HepG2 (cell line): ENCODE data around the gene PPP2R2D. TPM values are rescaled to one million over a fixed set of nuclear protein-coding genes. Genes with fewer than 3 reads are reported as not detected.

ENCODE experiments used
- TEAD3 ChIP-seq: optimal IDR thresholded peaks from 2 replicates; pipeline ENCODE3; 2016; ENCODE audit warnings: borderline replicate concordance
- THRA ChIP-seq: sonication (generic); formaldehyde crosslinking; IDR thresholded peaks from 2 replicates; pipeline ENCODE4 v1.4.0; 2020; ENCODE audit warnings: missing genetic modification reagents, borderline replicate concordance
- ZBTB14 ChIP-seq: sonication (generic); formaldehyde crosslinking; IDR thresholded peaks from 2 replicates; pipeline ENCODE4 v1.4.0; 2020; ENCODE audit warnings: missing genetic modification reagents
- ZNF101 ChIP-seq: sonication (generic); formaldehyde crosslinking; IDR thresholded peaks from 2 replicates; pipeline ENCODE4 v1.4.0; 2020; ENCODE audit warnings: mild to moderate bottlenecking, low read depth, missing genetic modification reagents, borderline replicate concordance
- ZNF274 ChIP-seq: sonication (generic); formaldehyde crosslinking; IDR thresholded peaks from 2 replicates; pipeline ENCODE4 v1.5.1; 2020; ENCODE audit warnings: mild to moderate bottlenecking, missing genetic modification reagents
- ZNF552 ChIP-seq: sonication (generic); formaldehyde crosslinking; IDR thresholded peaks from 2 replicates; pipeline ENCODE4 v1.9.0; 2022; ENCODE audit warnings: missing genetic modification reagents, mild to moderate bottlenecking, borderline replicate concordance
- ZNF589 ChIP-seq: sonication (generic); formaldehyde crosslinking; conservative IDR thresholded peaks from 2 replicates; pipeline ENCODE4 v1.8.0; 2022; ENCODE audit warnings: mild to moderate bottlenecking, moderate library complexity, missing genetic modification reagents
- ZNF616 ChIP-seq: sonication (generic); formaldehyde crosslinking; IDR thresholded peaks from 2 replicates; pipeline ENCODE4 v1.5.0; 2020; ENCODE audit warnings: low read depth, mild to moderate bottlenecking, missing genetic modification reagents
- ZNF660 ChIP-seq: sonication (generic); formaldehyde crosslinking; IDR thresholded peaks from 2 replicates; pipeline ENCODE4 v1.5.1; 2020; ENCODE audit warnings: mild to moderate bottlenecking, low read depth, missing genetic modification reagents, borderline replicate concordance
- ZNF777 ChIP-seq: sonication (generic); formaldehyde crosslinking; IDR thresholded peaks from 2 replicates; pipeline ENCODE4 v1.4.0; 2020; ENCODE audit warnings: missing genetic modification reagents
- ZNF782 ChIP-seq: sonication (generic); formaldehyde crosslinking; IDR thresholded peaks from 2 replicates; pipeline ENCODE4 v1.4.0; 2020; ENCODE audit warnings: missing genetic modification reagents, mild to moderate bottlenecking, borderline replicate concordance
- ZNF841 ChIP-seq: sonication (generic); formaldehyde crosslinking; IDR thresholded peaks from 2 replicates; pipeline ENCODE4 v1.8.1; 2023; ENCODE audit warnings: missing genetic modification reagents, borderline replicate concordance
- polyA plus RNA-seq, 8 experiments: library from polyadenylated mRNA; depleted of rRNA in 3 of 8; stranded (reverse) in 7 of 8; unstranded in 1 of 8; fragments of >200 nt; fragmentation: Illumina TruSeq in 4 of 8; extraction: Trizol in 4 of 8; gene quantifications; 2 replicates each; pipeline versions ENCODE4 v1.2.1 to v1.2.3, GENCODE V29; 2011 to 2016; ENCODE audit warnings: low read depth in 4 of 8, missing spikeins in 1 of 8, mixed read lengths in 1 of 8; ENCODE audit not compliant: insufficient read depth in 1 of 8
- total RNA-seq, 5 experiments: library from RNA; depleted of rRNA; stranded (reverse); fragments of >200 nt; fragmentation: Illumina TruSeq; extraction: Trizol; gene quantifications; 2 replicates each; pipeline ENCODE4 v1.2.3, GENCODE V29; 2016; ENCODE audit warnings: low read depth in 1 of 5
- TF ChIP-seq, protein P1 (sequence below), 2 experiments: sonication (generic) in 1 of 2; formaldehyde crosslinking in 1 of 2; IDR thresholded peaks; 2 replicates each; pipeline versions ENCODE4 v1.4.0 to v1.6.1; 2016 to 2020; ENCODE audit warnings: borderline replicate concordance in 1 of 2, low read depth in 1 of 2, mild to moderate bottlenecking in 1 of 2, missing genetic modification reagents in 1 of 2
- TF ChIP-seq, protein P2 (sequence below): fragments of 450-650 bp; IDR thresholded peaks from 2 replicates; pipeline ENCODE4 v1.6.1; 2017
- TF ChIP-seq, protein P3 (sequence below): IDR thresholded peaks from 2 replicates; pipeline ENCODE4 v1.4.0; 2020; ENCODE audit warnings: mild to moderate bottlenecking, missing genetic modification reagents

The PPP2R2D gene
- total and polyA plus RNA-seq, 2 of the 13 experiments (the other 11 are each of a cell fraction or from before 2014, with no cell fraction given): 32.7 to 33.2 TPM

DNA sequence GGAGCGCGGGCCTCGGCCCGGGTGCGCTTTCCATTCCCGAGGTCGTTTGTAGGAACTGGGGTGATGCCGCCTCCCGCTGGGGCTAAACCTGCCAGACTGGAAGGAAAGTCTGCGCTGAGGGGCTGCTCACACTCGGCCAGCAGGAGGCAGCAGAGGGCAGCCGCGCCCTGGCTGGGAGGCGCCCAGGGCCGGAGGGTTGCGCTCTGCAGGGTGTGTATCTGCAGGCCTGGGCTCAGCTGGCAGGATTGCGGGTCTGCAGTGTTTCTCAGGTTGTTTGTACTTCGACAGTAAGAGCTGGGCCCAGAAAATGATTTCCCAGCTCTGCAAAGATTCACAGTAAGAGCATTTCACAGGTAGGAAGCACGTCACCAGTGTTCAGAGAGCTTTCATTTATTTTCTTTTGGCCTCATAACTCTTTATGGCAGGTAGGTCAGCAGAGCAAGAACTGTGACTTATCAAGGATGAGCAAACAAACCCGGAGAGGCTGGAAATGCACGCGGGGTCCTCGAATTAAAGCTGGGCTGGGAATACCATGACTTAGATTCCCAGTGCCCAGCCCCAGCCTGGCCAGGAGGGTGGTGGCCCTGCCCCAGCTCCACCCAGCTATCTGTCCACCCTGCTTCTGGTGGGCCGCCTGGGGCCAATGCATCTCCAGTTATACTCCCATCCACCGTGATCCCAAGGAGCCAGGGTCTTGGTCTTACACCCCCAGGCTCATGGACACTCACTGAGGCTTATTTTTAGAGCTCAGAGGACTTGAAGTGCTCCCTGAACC lies 15.2 kb upstream of the PPP2R2D start (continued):
- TF ChIP-seq, protein P1, sequence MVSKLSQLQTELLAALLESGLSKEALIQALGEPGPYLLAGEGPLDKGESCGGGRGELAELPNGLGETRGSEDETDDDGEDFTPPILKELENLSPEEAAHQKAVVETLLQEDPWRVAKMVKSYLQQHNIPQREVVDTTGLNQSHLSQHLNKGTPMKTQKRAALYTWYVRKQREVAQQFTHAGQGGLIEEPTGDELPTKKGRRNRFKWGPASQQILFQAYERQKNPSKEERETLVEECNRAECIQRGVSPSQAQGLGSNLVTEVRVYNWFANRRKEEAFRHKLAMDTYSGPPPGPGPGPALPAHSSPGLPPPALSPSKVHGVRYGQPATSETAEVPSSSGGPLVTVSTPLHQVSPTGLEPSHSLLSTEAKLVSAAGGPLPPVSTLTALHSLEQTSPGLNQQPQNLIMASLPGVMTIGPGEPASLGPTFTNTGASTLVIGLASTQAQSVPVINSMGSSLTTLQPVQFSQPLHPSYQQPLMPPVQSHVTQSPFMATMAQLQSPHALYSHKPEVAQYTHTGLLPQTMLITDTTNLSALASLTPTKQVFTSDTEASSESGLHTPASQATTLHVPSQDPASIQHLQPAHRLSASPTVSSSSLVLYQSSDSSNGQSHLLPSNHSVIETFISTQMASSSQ (IDR thresholded peaks at IDR 0.05; ENCODE audit: low read depth): no peak
- TF ChIP-seq, protein P1 (CRISPR knock-in tag; IDR thresholded peaks at IDR 0.05; ENCODE audit: borderline replicate concordance): no peak
- TF ChIP-seq, protein P2, sequence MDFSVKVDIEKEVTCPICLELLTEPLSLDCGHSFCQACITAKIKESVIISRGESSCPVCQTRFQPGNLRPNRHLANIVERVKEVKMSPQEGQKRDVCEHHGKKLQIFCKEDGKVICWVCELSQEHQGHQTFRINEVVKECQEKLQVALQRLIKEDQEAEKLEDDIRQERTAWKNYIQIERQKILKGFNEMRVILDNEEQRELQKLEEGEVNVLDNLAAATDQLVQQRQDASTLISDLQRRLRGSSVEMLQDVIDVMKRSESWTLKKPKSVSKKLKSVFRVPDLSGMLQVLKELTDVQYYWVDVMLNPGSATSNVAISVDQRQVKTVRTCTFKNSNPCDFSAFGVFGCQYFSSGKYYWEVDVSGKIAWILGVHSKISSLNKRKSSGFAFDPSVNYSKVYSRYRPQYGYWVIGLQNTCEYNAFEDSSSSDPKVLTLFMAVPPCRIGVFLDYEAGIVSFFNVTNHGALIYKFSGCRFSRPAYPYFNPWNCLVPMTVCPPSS: no peak
- TF ChIP-seq ZNF782 (peak; percentile 41; the same call in 1 of the 2 replicates), ZNF552 (CRISPR knock-in tag) (no peak), ZNF589 (no peak), TEAD3 (CRISPR knock-in tag) (peak; percentile 50), ZBTB14 (CRISPR knock-in tag) (no peak), ZNF616 (CRISPR knock-in tag) (no peak), THRA (CRISPR knock-in tag) (0 out of 2 replicates have a peak, but pooled peaks have one; percentile 42), ZNF777 (no peak), ZNF274 (CRISPR knock-in tag) (no peak), ZNF841 (CRISPR knock-in tag) (no peak), ZNF660 (CRISPR knock-in tag) (no peak), ZNF101 (CRISPR knock-in tag) (no peak)
- TF ChIP-seq, protein P3, sequence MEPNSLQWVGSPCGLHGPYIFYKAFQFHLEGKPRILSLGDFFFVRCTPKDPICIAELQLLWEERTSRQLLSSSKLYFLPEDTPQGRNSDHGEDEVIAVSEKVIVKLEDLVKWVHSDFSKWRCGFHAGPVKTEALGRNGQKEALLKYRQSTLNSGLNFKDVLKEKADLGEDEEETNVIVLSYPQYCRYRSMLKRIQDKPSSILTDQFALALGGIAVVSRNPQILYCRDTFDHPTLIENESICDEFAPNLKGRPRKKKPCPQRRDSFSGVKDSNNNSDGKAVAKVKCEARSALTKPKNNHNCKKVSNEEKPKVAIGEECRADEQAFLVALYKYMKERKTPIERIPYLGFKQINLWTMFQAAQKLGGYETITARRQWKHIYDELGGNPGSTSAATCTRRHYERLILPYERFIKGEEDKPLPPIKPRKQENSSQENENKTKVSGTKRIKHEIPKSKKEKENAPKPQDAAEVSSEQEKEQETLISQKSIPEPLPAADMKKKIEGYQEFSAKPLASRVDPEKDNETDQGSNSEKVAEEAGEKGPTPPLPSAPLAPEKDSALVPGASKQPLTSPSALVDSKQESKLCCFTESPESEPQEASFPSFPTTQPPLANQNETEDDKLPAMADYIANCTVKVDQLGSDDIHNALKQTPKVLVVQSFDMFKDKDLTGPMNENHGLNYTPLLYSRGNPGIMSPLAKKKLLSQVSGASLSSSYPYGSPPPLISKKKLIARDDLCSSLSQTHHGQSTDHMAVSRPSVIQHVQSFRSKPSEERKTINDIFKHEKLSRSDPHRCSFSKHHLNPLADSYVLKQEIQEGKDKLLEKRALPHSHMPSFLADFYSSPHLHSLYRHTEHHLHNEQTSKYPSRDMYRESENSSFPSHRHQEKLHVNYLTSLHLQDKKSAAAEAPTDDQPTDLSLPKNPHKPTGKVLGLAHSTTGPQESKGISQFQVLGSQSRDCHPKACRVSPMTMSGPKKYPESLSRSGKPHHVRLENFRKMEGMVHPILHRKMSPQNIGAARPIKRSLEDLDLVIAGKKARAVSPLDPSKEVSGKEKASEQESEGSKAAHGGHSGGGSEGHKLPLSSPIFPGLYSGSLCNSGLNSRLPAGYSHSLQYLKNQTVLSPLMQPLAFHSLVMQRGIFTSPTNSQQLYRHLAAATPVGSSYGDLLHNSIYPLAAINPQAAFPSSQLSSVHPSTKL (CRISPR knock-in tag): 0 out of 2 replicates have a peak, but pooled peaks have one; percentile 15
